K562 (cell line): ENCODE measurements around the gene MCL1. TPM values are rescaled to one million over a fixed set of nuclear protein-coding genes. Genes with fewer than 3 reads are reported as not detected.

Experiments used
- CBFA2T3 ChIP-seq: fragments of 450-650 bp; IDR thresholded peaks from 2 replicates; pipeline ENCODE4 v1.6.1; 2017
- CBFB ChIP-seq: sonication (generic); formaldehyde crosslinking; IDR thresholded peaks from 2 replicates; pipeline ENCODE4 v1.4.0; 2020; ENCODE audit warnings: mild to moderate bottlenecking, missing genetic modification reagents
- CBX5 ChIP-seq: IDR thresholded peaks from 2 replicates; pipeline ENCODE4 v1.6.1; 2014; ENCODE audit warnings: low read depth, borderline replicate concordance
- CREM ChIP-seq: IDR thresholded peaks from 2 replicates; pipeline ENCODE4 v1.6.1; 2014; ENCODE audit warnings: antibody characterized with exemption, low read depth
- FOXA3 ChIP-seq, 2 experiments: fragments of 450-650 bp in 1 of 2; sonication (generic) in 1 of 2; formaldehyde crosslinking; IDR thresholded peaks in 1 of 2; conservative IDR thresholded peaks in 1 of 2; 2 replicates each; pipeline versions ENCODE4 v1.4.0 to v1.8.0; 2020 to 2022; ENCODE audit warnings: mild to moderate bottlenecking in 2 of 2, missing genetic modification reagents in 1 of 2
- FOXJ3 ChIP-seq: sonication (generic); formaldehyde crosslinking; IDR thresholded peaks from 2 replicates; pipeline ENCODE4 v1.4.0; 2020; ENCODE audit warnings: mild to moderate bottlenecking, missing genetic modification reagents
- KAT2B ChIP-seq: IDR thresholded peaks from one replicate; pipeline ENCODE4 v1.6.1; 2012; ENCODE audit warnings: low read depth, mild to moderate bottlenecking, control low read depth, inconsistent platforms, low read length, moderate library complexity
- PRMT5 ChIP-seq: sonication (generic); formaldehyde crosslinking; IDR thresholded peaks from 2 replicates; pipeline ENCODE4 v1.5.0; 2020; ENCODE audit warnings: missing genetic modification reagents
- SAFB ChIP-seq: fragments of 200-400 bp; formaldehyde crosslinking; IDR thresholded peaks from 2 replicates; pipeline ENCODE4 v1.6.1; 2017; ENCODE audit warnings: low read depth, low read length, borderline replicate concordance
- ZC3H8 ChIP-seq: fragments of 450-650 bp; IDR thresholded peaks from 2 replicates; pipeline ENCODE4 v1.6.1; 2017
- ZKSCAN3 ChIP-seq: fragments of 250-450 bp; sonication (Bioruptor Pico); IDR thresholded peaks from 2 replicates; pipeline ENCODE4 v1.4.0; 2020
- ZNF124 ChIP-seq: sonication (generic); formaldehyde crosslinking; IDR thresholded peaks from 2 replicates; pipeline ENCODE4 v1.8.1; 2022; ENCODE audit warnings: missing genetic modification reagents
- ZNF165 ChIP-seq: fragments of 250-450 bp; sonication (Bioruptor Pico); IDR thresholded peaks from 2 replicates; pipeline ENCODE4 v1.4.0; 2020; ENCODE audit warnings: borderline replicate concordance
- ZNF274 ChIP-seq: IDR thresholded peaks from 2 replicates; pipeline ENCODE4 v1.6.1; 2011; ENCODE audit warnings: low read depth, mild to moderate bottlenecking, low read length, moderate library complexity, borderline replicate concordance
- ZNF384 ChIP-seq: IDR thresholded peaks from 2 replicates; pipeline ENCODE4 v1.6.1; 2012; ENCODE audit warnings: low read depth, low read length, improper control_type of control experiment
- ZNF436 ChIP-seq: fragments of 250-450, 450-650 bp; sonication (Bioruptor Pico); formaldehyde crosslinking; IDR thresholded peaks from 2 replicates; pipeline ENCODE4 v1.7.0; 2020; ENCODE audit warnings: mild to moderate bottlenecking
- ZNF639 ChIP-seq, 2 experiments: fragments of 200-800 bp in 1 of 2; sonication (Bioruptor generic) in 1 of 2; sonication (generic) in 1 of 2; formaldehyde crosslinking in 1 of 2; IDR thresholded peaks in 1 of 2; conservative IDR thresholded peaks in 1 of 2; 2 replicates each; pipeline versions ENCODE4 v1.5.0 to v1.6.1; 2016 to 2020; ENCODE audit warnings: missing compliant biosample characterization in 1 of 2, missing genetic modification characterization in 1 of 2, missing genetic modification reagents in 1 of 2
- polyA plus RNA-seq, 8 experiments: library from polyadenylated mRNA; depleted of rRNA in 4 of 8; stranded (reverse) in 5 of 8; unstranded in 3 of 8; fragments of >200 nt; fragmentation: Nextera tagmentation in 2 of 8; fragmentation: Illumina TruSeq in 1 of 8; extraction: Ambion mirVana in 2 of 8; extraction: Trizol in 1 of 8; gene quantifications; 2 replicates each; pipeline versions ENCODE4 v1.2.1 to v1.2.3, GENCODE V29; 2011 to 2014; ENCODE audit warnings: inconsistent platforms in 1 of 8, missing spikeins in 1 of 8
- total RNA-seq, 7 experiments: library from RNA; depleted of rRNA in 6 of 7; stranded (reverse); fragments of >200 nt in 6 of 7; fragmentation: Illumina TruSeq in 2 of 7; extraction: Trizol in 2 of 7; gene quantifications; 2 replicates each; pipeline versions ENCODE4 v1.2.1 to v1.2.3, GENCODE V29; 2011 to 2021; ENCODE audit warnings: low replicate concordance in 1 of 7
- TF ChIP-seq, protein P1 (sequence below), 2 experiments: fragments of 450-650 bp in 1 of 2; sonication (generic) in 1 of 2; formaldehyde crosslinking in 1 of 2; IDR thresholded peaks; 2 replicates each; pipeline versions ENCODE4 v1.7.1 to v1.9.0; 2016 to 2022; ENCODE audit warnings: inconsistent platforms in 1 of 2, mild to moderate bottlenecking in 1 of 2, missing genetic modification reagents in 1 of 2

The MCL1 gene
- total and polyA plus RNA-seq, 9 of the 15 experiments (the other 6 are each of a cell fraction or from before 2014, with no cell fraction given) = 27.1 to 224 (median 138) TPM

- TF ChIP-seq ZNF124 (CRISPR knock-in tag) (no peak), ZNF384 (no peak), SAFB (no peak), ZC3H8 (no peak), ZKSCAN3 (CRISPR knock-in tag) (0 out of 2 replicates have a peak, but pooled peaks have one; percentile 9), ZNF436 (CRISPR knock-in tag) (no peak), FOXJ3 (CRISPR knock-in tag) (no peak), ZNF165 (CRISPR knock-in tag) (no peak), ZNF639 (CRISPR knock-in tag; conservative IDR thresholded peaks at IDR 0.05 in 1 of 2, IDR thresholded peaks at IDR 0.05 in 1 of 2) (peak in 1 of 2 experiments; percentile 61; a peak in 2 of 4 replicates), ZNF274 (no peak), CBFB (CRISPR knock-in tag) (no peak), CBFA2T3 (peak; percentile 74), CBX5 (no peak), CREM (peak; percentile 91), FOXA3 (CRISPR knock-in tag; conservative IDR thresholded peaks at IDR 0.05 in 1 of 2, IDR thresholded peaks at IDR 0.05 in 1 of 2) (no peak), PRMT5 (CRISPR knock-in tag) (no peak), KAT2B (no peak)
- TF ChIP-seq, protein P1, sequence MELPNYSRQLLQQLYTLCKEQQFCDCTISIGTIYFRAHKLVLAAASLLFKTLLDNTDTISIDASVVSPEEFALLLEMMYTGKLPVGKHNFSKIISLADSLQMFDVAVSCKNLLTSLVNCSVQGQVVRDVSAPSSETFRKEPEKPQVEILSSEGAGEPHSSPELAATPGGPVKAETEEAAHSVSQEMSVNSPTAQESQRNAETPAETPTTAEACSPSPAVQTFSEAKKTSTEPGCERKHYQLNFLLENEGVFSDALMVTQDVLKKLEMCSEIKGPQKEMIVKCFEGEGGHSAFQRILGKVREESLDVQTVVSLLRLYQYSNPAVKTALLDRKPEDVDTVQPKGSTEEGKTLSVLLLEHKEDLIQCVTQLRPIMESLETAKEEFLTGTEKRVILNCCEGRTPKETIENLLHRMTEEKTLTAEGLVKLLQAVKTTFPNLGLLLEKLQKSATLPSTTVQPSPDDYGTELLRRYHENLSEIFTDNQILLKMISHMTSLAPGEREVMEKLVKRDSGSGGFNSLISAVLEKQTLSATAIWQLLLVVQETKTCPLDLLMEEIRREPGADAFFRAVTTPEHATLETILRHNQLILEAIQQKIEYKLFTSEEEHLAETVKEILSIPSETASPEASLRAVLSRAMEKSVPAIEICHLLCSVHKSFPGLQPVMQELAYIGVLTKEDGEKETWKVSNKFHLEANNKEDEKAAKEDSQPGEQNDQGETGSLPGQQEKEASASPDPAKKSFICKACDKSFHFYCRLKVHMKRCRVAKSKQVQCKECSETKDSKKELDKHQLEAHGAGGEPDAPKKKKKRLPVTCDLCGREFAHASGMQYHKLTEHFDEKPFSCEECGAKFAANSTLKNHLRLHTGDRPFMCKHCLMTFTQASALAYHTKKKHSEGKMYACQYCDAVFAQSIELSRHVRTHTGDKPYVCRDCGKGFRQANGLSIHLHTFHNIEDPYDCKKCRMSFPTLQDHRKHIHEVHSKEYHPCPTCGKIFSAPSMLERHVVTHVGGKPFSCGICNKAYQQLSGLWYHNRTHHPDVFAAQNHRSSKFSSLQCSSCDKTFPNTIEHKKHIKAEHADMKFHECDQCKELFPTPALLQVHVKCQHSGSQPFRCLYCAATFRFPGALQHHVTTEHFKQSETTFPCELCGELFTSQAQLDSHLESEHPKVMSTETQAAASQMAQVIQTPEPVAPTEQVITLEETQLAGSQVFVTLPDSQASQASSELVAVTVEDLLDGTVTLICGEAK (IDR thresholded peaks at IDR 0.05) = peak; percentile 83
- TF ChIP-seq, protein P1 (CRISPR knock-in tag; IDR thresholded peaks at IDR 0.05) = no peak; the same call in 1 of the 2 replicates
These were observed 33.9 kb upstream of the MCL1 start (continued) for GRCh38 chr1:150613061-150613920.
